Heart left ventricle (tissue), 16 donors: ENCODE measurements around the gene SCN8A. TPM values are rescaled to one million over a fixed set of nuclear protein-coding genes. Genes with fewer than 3 reads are reported as not detected.

Source experiments
- ATAC-seq, 4 donors: fragments of 200-7000 bp; cut with Tn5 transposase; one replicate each; pipeline ENCODE4 v1.9.1; 2020 to 2022; ENCODE audit warnings: moderate library complexity in 4 of 4, mild to moderate bottlenecking in 3 of 4, moderate number of reproducible peaks in 1 of 4
- DNase-seq, 5 donors: peaks; one replicate each; pipeline ENCODE4 v3.0.0-alpha.2; 2020
- H3K27ac ChIP-seq, 12 donors: fragments of 200-600 bp; sonication (generic) in 4 of 12; one replicate each; pipeline versions ENCODE4 v1.5.0 to v1.8.0; 2016 to 2022; ENCODE audit warnings: mild to moderate bottlenecking in 2 of 12
- H3K27me3 ChIP-seq, 9 donors: fragments of 200-600 bp; sonication (generic) in 2 of 9; one replicate each; pipeline versions ENCODE4 v1.5.1 to v1.8.0; 2016 to 2022; ENCODE audit warnings: mild to moderate bottlenecking in 3 of 9
- H3K36me3 ChIP-seq, 9 donors: fragments of 200-600 bp; sonication (generic) in 2 of 9; one replicate each; pipeline versions ENCODE4 v1.5.0 to v1.8.0; 2018 to 2022; ENCODE audit warnings: mild to moderate bottlenecking in 2 of 9
- H3K4me1 ChIP-seq, 12 donors: fragments of 200-600 bp; sonication (generic) in 4 of 12; one replicate each; pipeline versions ENCODE4 v1.5.0 to v1.8.0; 2016 to 2022; ENCODE audit warnings: mild to moderate bottlenecking in 3 of 12
- H3K4me3 ChIP-seq, 12 donors: fragments of 200-600 bp; sonication (generic) in 4 of 12; one replicate each; pipeline versions ENCODE4 v1.5.0 to v1.8.0; 2017 to 2022; ENCODE audit warnings: mild to moderate bottlenecking in 9 of 12, moderate library complexity in 4 of 12
- H3K9me3 ChIP-seq, 12 donors: fragments of 200-600 bp; sonication (generic) in 4 of 12; one replicate each; pipeline versions ENCODE4 v1.5.0 to v1.8.0; 2016 to 2022; ENCODE audit warnings: mild to moderate bottlenecking in 1 of 12
- POLR2A ChIP-seq, 2 donors: fragments of 450-650 bp; IDR thresholded peaks; one replicate each; pipeline ENCODE4 v1.6.1; 2017; ENCODE audit warnings: antibody characterized with exemption in 2 of 2, mild to moderate bottlenecking in 2 of 2, moderate library complexity in 2 of 2
- WGBS, 4 donors: extraction: QIAGEN DNeasy Blood & Tissue Kit in 2 of 4; methylation state at CpG; one replicate each; pipeline versions ENCODE4 v1.1.5 to v1.1.7; 2013 to 2018; 5-methylcytosine and 5-hydroxymethylcytosine counted together
- intact Hi-C, 10 donors: fragments of 100-400 bp; cut with DNase I; formaldehyde crosslinking; loops; one replicate each; pipeline versions ENCODE4 v1.11.1 to v1.14.2; 2022
- polyA plus RNA-seq, 2 donors: library from polyadenylated mRNA; stranded (reverse); fragments of 200-250 nt; gene quantifications; one replicate each; pipeline ENCODE4 v1.2.3, GENCODE V29; 2013
- total RNA-seq, 9 donors: library from RNA; depleted of rRNA in 2 of 9; stranded (reverse); fragments of >200 nt in 2 of 9; fragmentation: NEBNext Ultra II Directional in 3 of 9; extraction: Animal tissue kit (Norgen Biotek cat#: 25700) in 3 of 9; gene quantifications; one replicate each; pipeline versions ENCODE4 v1.1.0 to v1.2.4, GENCODE V29; 2016 to 2023
- TF ChIP-seq, protein P1 (sequence below), 12 donors: fragments of 200-600 bp; sonication (generic) in 4 of 12; IDR thresholded peaks; one replicate each; pipeline versions ENCODE4 v1.5.0 to v1.8.0; 2018 to 2022; ENCODE audit warnings: antibody characterized with exemption in 12 of 12, mild to moderate bottlenecking in 5 of 12
- donor health status: ischemic (EF 13 %, LVEDD 7.1; RV severe dilation, severe dysfunction).
- donor health status: healthy with polysubstance abuse.
- donor health status: DM: no; HTN: yes; CAD: no.
- donor health status: DM: no; HTN: no; CAD: no.
- donor health status: ischemic (EF 25% LVEDD 6.9; RV normal size, moderate dysfunction).
- donor health status: ischemic (EF 25% LVEDD 5.7; RV mildly dilated, moderate dysfunction).
- donor health status: healthy.
- donor health status: DM: yes; HTN: yes; CAD: no.
- donor health status: ischemic (EF 35%, LVEDD 5.7; RV mildly dilated, moderate dysfunction).
- donor health status: nonischemic (EF 11% LVEDD 7.7; RV severe dilation, severe dysfunction).
- donor health status: DM: yes; HTN: yes; CAD: no.
- donor health status: PGD.
- donor health status: ischemic (EF 29% LVEDD 5.4; RV normal size, mild dysfunction).
- donor health status: nonischemic (EF 23%, LVEDD 6.1; RV moderate dilation, normal function).

The SCN8A gene
- total and polyA plus RNA-seq, 11 donors: 0.17 to 0.97 (median 0.32) TPM

DNA sequence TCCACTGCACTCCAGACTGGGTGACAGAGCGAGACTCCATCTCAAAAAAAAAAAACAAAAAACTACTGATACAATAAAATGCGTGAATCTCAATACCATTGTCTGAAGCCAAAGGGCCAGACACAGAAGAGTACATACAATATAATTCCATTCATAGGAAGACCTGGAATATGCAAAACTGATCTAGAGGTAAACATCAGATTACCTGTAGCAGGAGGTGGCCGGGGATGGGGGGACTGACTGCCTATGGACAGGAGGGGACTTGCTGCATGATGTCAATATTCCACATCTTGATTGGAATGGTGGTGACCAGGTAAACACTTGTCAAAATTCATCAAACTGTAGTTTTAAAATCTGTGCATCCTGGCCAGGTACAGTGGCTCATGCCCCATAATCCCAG lies 270.0 kb downstream of the SCN8A start:
- intact Hi-C loops: no loop called here
- peaks cover 0 to 40% (median 13%) of the 10 kb centered on the region in 9 donors for H3K27me3 ChIP-seq
- 89 to 97% (median 94%) methylated on average over 3 of the region's 3 CpGs for WGBS, 4 donors

More for the DNA sequence above, 270.0 kb downstream of the SCN8A start:
- TF ChIP-seq, protein P1, sequence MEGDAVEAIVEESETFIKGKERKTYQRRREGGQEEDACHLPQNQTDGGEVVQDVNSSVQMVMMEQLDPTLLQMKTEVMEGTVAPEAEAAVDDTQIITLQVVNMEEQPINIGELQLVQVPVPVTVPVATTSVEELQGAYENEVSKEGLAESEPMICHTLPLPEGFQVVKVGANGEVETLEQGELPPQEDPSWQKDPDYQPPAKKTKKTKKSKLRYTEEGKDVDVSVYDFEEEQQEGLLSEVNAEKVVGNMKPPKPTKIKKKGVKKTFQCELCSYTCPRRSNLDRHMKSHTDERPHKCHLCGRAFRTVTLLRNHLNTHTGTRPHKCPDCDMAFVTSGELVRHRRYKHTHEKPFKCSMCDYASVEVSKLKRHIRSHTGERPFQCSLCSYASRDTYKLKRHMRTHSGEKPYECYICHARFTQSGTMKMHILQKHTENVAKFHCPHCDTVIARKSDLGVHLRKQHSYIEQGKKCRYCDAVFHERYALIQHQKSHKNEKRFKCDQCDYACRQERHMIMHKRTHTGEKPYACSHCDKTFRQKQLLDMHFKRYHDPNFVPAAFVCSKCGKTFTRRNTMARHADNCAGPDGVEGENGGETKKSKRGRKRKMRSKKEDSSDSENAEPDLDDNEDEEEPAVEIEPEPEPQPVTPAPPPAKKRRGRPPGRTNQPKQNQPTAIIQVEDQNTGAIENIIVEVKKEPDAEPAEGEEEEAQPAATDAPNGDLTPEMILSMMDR (IDR thresholded peaks at IDR 0.05): no peak
- no peak for TF ChIP-seq POLR2A (IDR thresholded peaks at IDR 0.05)
- H3K27ac ChIP-seq: no peak overlapping the region
- peaks cover 0 to 22% (median 9%) of the 10 kb centered on the region in 12 donors for H3K4me1 ChIP-seq
- H3K9me3 ChIP-seq: no peaks in the 10 kb centered on the region
- no peak overlapping the region for H3K4me3 ChIP-seq
- DNase-seq (no peak), ATAC-seq (no peak)
- H3K36me3 ChIP-seq: no peaks in the 10 kb centered on the region

Other genes starting within 250 kb of the SCN8A start
- gene CELA1, start 244.6 kb upstream of the SCN8A start, total RNA-seq: not detected
- gene CELA1, start 244.6 kb upstream of the SCN8A start, polyA plus RNA-seq: not detected
- gene GALNT6, start 199.8 kb upstream of the SCN8A start, total RNA-seq: 1 to 10 TPM in 5 of 9 donors, under 1 TPM in 4; 0.62 to 8.0 (median 1.1) TPM
- under 1 TPM; 0.08 to 0.71 TPM for gene GALNT6, start 199.8 kb upstream of the SCN8A start, polyA plus RNA-seq
- gene SLC4A8, start 166.4 kb upstream of the SCN8A start, total RNA-seq: 1 to 10 TPM in 2 of 9 donors, under 1 TPM in 7; 0.13 to 3.6 (median 0.56) TPM
- gene SLC4A8, start 166.4 kb upstream of the SCN8A start, polyA plus RNA-seq: under 1 TPM; 0.07 to 0.23 TPM